ENCODE data around the gene GRM7. TPM values are rescaled to one million over a fixed set of nuclear protein-coding genes. Genes with fewer than 3 reads are reported as not detected.

GRM7 gene
- total and polyA plus RNA-seq, 4 donors = 0.08 to 0.33 TPM; not detected in 2

DNA sequence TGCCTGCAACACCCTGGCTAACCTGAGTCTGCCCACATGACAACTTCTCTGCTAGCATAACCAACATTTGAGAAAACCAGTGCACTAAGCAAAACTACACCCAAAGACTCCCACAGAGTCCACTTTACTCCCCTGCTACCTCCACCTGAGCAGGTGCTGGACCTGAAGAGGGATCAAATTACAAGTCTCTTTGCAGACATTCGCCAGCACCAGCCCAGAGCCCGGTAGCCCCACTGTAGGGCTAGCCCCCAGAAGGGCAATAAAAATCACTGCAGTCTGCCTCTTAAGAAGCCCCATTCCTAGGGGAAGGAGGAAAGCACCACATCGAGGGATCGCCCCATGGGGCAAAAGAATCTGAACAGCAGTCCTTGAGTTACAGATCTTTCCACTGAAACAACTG, 472.2 kb downstream of the GRM7 start:
- Histone ChIP-seq H3K27me3 (ENCODE audit: control insufficient read depth in 4 of 4, insufficient read depth in 4 of 4, low read length in 3 of 4) (peaks cover 0 to 3% (median under 1%) of the 10 kb centered on the region in 4 donors), H3K4me1 (ENCODE audit: control insufficient read depth in 4 of 4, insufficient read depth in 4 of 4, low read length in 3 of 4) (no peaks in the 10 kb centered on the region), H3K36me3 (ENCODE audit: control insufficient read depth in 4 of 4, insufficient read depth in 3 of 4, low read depth in 1 of 4, low read length in 3 of 4) (no peaks in the 10 kb centered on the region), H3K9me3 (ENCODE audit: control insufficient read depth in 4 of 4, low read length in 3 of 4) (peaks cover 0 to 2% (median 0%) of the 10 kb centered on the region in 4 donors), H3K4me3 (ENCODE audit: low read depth in 1 of 3, low read length in 3 of 3) (no peak overlapping the region), H3K9ac (ENCODE audit: low read depth in 1 of 2, low read length in 2 of 2) (no peak overlapping the region), H3K27ac (ENCODE audit: low read depth in 1 of 2, low read length in 2 of 2) (no peak overlapping the region)
- TF ChIP-seq RXRA (IDR thresholded peaks at IDR 0.05) = no peak
- TF ChIP-seq, protein P1, sequence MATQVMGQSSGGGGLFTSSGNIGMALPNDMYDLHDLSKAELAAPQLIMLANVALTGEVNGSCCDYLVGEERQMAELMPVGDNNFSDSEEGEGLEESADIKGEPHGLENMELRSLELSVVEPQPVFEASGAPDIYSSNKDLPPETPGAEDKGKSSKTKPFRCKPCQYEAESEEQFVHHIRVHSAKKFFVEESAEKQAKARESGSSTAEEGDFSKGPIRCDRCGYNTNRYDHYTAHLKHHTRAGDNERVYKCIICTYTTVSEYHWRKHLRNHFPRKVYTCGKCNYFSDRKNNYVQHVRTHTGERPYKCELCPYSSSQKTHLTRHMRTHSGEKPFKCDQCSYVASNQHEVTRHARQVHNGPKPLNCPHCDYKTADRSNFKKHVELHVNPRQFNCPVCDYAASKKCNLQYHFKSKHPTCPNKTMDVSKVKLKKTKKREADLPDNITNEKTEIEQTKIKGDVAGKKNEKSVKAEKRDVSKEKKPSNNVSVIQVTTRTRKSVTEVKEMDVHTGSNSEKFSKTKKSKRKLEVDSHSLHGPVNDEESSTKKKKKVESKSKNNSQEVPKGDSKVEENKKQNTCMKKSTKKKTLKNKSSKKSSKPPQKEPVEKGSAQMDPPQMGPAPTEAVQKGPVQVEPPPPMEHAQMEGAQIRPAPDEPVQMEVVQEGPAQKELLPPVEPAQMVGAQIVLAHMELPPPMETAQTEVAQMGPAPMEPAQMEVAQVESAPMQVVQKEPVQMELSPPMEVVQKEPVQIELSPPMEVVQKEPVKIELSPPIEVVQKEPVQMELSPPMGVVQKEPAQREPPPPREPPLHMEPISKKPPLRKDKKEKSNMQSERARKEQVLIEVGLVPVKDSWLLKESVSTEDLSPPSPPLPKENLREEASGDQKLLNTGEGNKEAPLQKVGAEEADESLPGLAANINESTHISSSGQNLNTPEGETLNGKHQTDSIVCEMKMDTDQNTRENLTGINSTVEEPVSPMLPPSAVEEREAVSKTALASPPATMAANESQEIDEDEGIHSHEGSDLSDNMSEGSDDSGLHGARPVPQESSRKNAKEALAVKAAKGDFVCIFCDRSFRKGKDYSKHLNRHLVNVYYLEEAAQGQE (IDR thresholded peaks at IDR 0.05) = no peak
- no peak for TF ChIP-seq YY1 (IDR thresholded peaks at IDR 0.05)
- no peak for TF ChIP-seq JUND (IDR thresholded peaks at IDR 0.05)
- TF ChIP-seq, protein P2, sequence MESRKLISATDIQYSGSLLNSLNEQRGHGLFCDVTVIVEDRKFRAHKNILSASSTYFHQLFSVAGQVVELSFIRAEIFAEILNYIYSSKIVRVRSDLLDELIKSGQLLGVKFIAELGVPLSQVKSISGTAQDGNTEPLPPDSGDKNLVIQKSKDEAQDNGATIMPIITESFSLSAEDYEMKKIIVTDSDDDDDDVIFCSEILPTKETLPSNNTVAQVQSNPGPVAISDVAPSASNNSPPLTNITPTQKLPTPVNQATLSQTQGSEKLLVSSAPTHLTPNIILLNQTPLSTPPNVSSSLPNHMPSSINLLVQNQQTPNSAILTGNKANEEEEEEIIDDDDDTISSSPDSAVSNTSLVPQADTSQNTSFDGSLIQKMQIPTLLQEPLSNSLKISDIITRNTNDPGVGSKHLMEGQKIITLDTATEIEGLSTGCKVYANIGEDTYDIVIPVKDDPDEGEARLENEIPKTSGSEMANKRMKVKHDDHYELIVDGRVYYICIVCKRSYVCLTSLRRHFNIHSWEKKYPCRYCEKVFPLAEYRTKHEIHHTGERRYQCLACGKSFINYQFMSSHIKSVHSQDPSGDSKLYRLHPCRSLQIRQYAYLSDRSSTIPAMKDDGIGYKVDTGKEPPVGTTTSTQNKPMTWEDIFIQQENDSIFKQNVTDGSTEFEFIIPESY (IDR thresholded peaks at IDR 0.05) = no peak
- TF ChIP-seq SP1 (IDR thresholded peaks at IDR 0.05) = no peak
- TF ChIP-seq NR2F2 (IDR thresholded peaks at IDR 0.05) = no peak
- TF ChIP-seq, protein P3, sequence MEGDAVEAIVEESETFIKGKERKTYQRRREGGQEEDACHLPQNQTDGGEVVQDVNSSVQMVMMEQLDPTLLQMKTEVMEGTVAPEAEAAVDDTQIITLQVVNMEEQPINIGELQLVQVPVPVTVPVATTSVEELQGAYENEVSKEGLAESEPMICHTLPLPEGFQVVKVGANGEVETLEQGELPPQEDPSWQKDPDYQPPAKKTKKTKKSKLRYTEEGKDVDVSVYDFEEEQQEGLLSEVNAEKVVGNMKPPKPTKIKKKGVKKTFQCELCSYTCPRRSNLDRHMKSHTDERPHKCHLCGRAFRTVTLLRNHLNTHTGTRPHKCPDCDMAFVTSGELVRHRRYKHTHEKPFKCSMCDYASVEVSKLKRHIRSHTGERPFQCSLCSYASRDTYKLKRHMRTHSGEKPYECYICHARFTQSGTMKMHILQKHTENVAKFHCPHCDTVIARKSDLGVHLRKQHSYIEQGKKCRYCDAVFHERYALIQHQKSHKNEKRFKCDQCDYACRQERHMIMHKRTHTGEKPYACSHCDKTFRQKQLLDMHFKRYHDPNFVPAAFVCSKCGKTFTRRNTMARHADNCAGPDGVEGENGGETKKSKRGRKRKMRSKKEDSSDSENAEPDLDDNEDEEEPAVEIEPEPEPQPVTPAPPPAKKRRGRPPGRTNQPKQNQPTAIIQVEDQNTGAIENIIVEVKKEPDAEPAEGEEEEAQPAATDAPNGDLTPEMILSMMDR (IDR thresholded peaks at IDR 0.05; ENCODE audit: low read depth, low read length, missing input control) = no peak
- TF ChIP-seq HNF4G (IDR thresholded peaks at IDR 0.05) = no peak
- TF ChIP-seq TAF1 (conservative IDR thresholded peaks at IDR 0.05) = no peak
- TF ChIP-seq, protein P4, sequence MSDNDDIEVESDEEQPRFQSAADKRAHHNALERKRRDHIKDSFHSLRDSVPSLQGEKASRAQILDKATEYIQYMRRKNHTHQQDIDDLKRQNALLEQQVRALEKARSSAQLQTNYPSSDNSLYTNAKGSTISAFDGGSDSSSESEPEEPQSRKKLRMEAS (IDR thresholded peaks at IDR 0.05) = no peak
- TF ChIP-seq GABPA (IDR thresholded peaks at IDR 0.05 in 1 of 2, conservative IDR thresholded peaks at IDR 0.05 in 1 of 2) = no peak
- TF ChIP-seq EGR1 (IDR thresholded peaks at IDR 0.05; ENCODE audit: low read depth in 2 of 2) = no peak
- no peak for TF ChIP-seq FOXA1 (IDR thresholded peaks at IDR 0.05)
- no peak for TF ChIP-seq RAD21 (IDR thresholded peaks at IDR 0.05)
- TF ChIP-seq FOXA2 (IDR thresholded peaks at IDR 0.05) = no peak
- TF ChIP-seq HNF4A (conservative IDR thresholded peaks at IDR 0.05) = no peak
- TF ChIP-seq, protein P5, sequence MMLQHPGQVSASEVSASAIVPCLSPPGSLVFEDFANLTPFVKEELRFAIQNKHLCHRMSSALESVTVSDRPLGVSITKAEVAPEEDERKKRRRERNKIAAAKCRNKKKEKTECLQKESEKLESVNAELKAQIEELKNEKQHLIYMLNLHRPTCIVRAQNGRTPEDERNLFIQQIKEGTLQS (IDR thresholded peaks at IDR 0.05) = no peak
- 72% methylated on average over 4 of the region's 4 CpGs for WGBS
- DNase-seq (ENCODE audit: low spot score) = no peak

Data from liver (tissue), 9 donors.